Sigmoid colon (tissue), 7 donors: ENCODE measurements around the gene TSPAN5. TPM values are rescaled to one million over a fixed set of nuclear protein-coding genes. Genes with fewer than 3 reads are reported as not detected.
"Not testable (repeated sequence)": the region's sequence is repeated elsewhere in the genome, so short reads cannot be mapped to it uniquely, and the experiment has no call there.

ENCODE experiments used
- DNase-seq: peaks from one replicate; pipeline ENCODE4 v3.0.0-alpha.2; 2019
- H3K27ac ChIP-seq, 4 donors: fragments of 200-600 bp; sonication (generic); one replicate each; pipeline ENCODE4 v1.5.1; 2016 to 2019; ENCODE audit warnings: mild to moderate bottlenecking in 1 of 4
- H3K27me3 ChIP-seq, 3 donors: fragments of 200-600 bp; sonication (generic); one replicate each; pipeline ENCODE4 v1.5.1; 2019; ENCODE audit warnings: mild to moderate bottlenecking in 1 of 3
- H3K36me3 ChIP-seq, 4 donors: fragments of 200-600 bp; sonication (generic); one replicate each; pipeline ENCODE4 v1.5.1; 2016 to 2019
- H3K4me1 ChIP-seq, 4 donors: fragments of 200-600 bp; sonication (generic); one replicate each; pipeline ENCODE4 v1.5.1; 2017 to 2019
- H3K4me3 ChIP-seq, 4 donors: fragments of 200-600 bp; sonication (generic); one replicate each; pipeline ENCODE4 v1.5.1; 2017 to 2019; ENCODE audit warnings: mild to moderate bottlenecking in 2 of 4, moderate library complexity in 1 of 4
- H3K9me3 ChIP-seq, 4 donors: fragments of 200-600 bp in 3 of 4; sonication (generic) in 3 of 4; one replicate each; pipeline versions ENCODE4 v1.5.1 to v1.6.1; 2013 to 2019
- EP300 ChIP-seq, 4 donors: sonication (generic); formaldehyde crosslinking; IDR thresholded peaks; one replicate each; pipeline ENCODE4 v1.6.1; 2017; ENCODE audit warnings: antibody characterized with exemption in 4 of 4
- POLR2A ChIP-seq, 2 donors: fragments of 450-650 bp; IDR thresholded peaks; one replicate each; pipeline ENCODE4 v1.6.1; 2016; ENCODE audit warnings: antibody characterized with exemption in 2 of 2, mild to moderate bottlenecking in 2 of 2, moderate library complexity in 2 of 2
- POLR2AphosphoS5 ChIP-seq, 4 donors: sonication (generic); formaldehyde crosslinking; IDR thresholded peaks; one replicate each; pipeline ENCODE4 v1.6.1; 2017; ENCODE audit warnings: antibody characterized with exemption in 4 of 4
- WGBS, 2 donors: extraction: QIAGEN DNeasy Blood & Tissue Kit; methylation state at CpG; one replicate each; pipeline ENCODE4 v1.1.7; 2013; 5-methylcytosine and 5-hydroxymethylcytosine counted together
- intact Hi-C: fragments of 100-400 bp; cut with DNase I; formaldehyde crosslinking; loops from one replicate; pipeline ENCODE4 v1.15.1; 2023
- polyA plus RNA-seq, 3 donors: library from polyadenylated mRNA; stranded (reverse); fragments of 200-250 nt; gene quantifications; one replicate each; pipeline ENCODE4 v1.2.3, GENCODE V29; 2013
- total RNA-seq, 4 donors: library from RNA; depleted of rRNA; stranded (reverse); fragments of >200 nt; gene quantifications; one replicate each; pipeline ENCODE4 v1.1.0, GENCODE V29; 2016
- TF ChIP-seq, protein P1 (sequence below), 4 experiments: fragments of 450-650 bp in 3 of 4; fragments of 200-600 bp in 1 of 4; IDR thresholded peaks; one replicate each; pipeline ENCODE4 v1.5.1; 2016 to 2019; ENCODE audit warnings: antibody characterized with exemption in 4 of 4, mild to moderate bottlenecking in 3 of 4, moderate library complexity in 2 of 4
- donor health status: healthy with polysubstance abuse.
- donor health status: Bipolar disorder and iron deficiency.
- donor health status: healthy.

TSPAN5 gene
- 10 to 100 TPM; 11.2 to 18.6 (median 13.5) TPM for total RNA-seq
- polyA plus RNA-seq, result 1 to 10 TPM; 1.2 to 4.4 (median 1.8) TPM

- Histone ChIP-seq H3K36me3 (no peaks in the 10 kb centered on the region), H3K27ac (peak within 1 kb of the TSS; percentile 78 to 84 (median 80)), H3K27me3 (no peaks in the 10 kb centered on the region), H3K4me3 (peak within 1 kb of the TSS; percentile 59 to 83 (median 70)), H3K9me3 (no peaks in the 10 kb centered on the region), H3K4me1 (peaks cover 0 to 59% (median 34%) of the 10 kb centered on the region in 4 donors)
- peak; percentile 84 for DNase-seq
- 0 to 1% methylated on average over 113 of the region's 113 CpGs for WGBS, 2 donors
- intact Hi-C loops, result loop anchor here (2.0 to 10.0 kb wide), 7 partner anchors 91 to 904 kb away; partner anchors contain the start of genes EIF4E, METAP1 and TRMT10A
- TF ChIP-seq EP300 (IDR thresholded peaks at IDR 0.05) (no peak), POLR2AphosphoS5 (IDR thresholded peaks at IDR 0.05) (peak in 3 of 4 donors; percentile 2 to 54 (median 38)), POLR2A (IDR thresholded peaks at IDR 0.05) (peak in 1 of 2 donors; percentile 27)
Observed at GRCh38 chr4:98658287-98659105, at the start of gene TSPAN5. TSS of gene TSPAN5 (minus strand) at chr4:98658611.

- Histone ChIP-seq H3K4me1 (no peaks in the 10 kb centered on the region), H3K27ac (no peak overlapping the region), H3K27me3 (no peaks in the 10 kb centered on the region), H3K4me3 (no peak overlapping the region), H3K36me3 (no peaks in the 10 kb centered on the region), H3K9me3 (no peaks in the 10 kb centered on the region)
- TF ChIP-seq POLR2AphosphoS5 (IDR thresholded peaks at IDR 0.05), result no peak
- TF ChIP-seq, protein P1, sequence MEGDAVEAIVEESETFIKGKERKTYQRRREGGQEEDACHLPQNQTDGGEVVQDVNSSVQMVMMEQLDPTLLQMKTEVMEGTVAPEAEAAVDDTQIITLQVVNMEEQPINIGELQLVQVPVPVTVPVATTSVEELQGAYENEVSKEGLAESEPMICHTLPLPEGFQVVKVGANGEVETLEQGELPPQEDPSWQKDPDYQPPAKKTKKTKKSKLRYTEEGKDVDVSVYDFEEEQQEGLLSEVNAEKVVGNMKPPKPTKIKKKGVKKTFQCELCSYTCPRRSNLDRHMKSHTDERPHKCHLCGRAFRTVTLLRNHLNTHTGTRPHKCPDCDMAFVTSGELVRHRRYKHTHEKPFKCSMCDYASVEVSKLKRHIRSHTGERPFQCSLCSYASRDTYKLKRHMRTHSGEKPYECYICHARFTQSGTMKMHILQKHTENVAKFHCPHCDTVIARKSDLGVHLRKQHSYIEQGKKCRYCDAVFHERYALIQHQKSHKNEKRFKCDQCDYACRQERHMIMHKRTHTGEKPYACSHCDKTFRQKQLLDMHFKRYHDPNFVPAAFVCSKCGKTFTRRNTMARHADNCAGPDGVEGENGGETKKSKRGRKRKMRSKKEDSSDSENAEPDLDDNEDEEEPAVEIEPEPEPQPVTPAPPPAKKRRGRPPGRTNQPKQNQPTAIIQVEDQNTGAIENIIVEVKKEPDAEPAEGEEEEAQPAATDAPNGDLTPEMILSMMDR (IDR thresholded peaks at IDR 0.05), result no peak
- no peak for TF ChIP-seq EP300 (IDR thresholded peaks at IDR 0.05)
- no peak for TF ChIP-seq POLR2A (IDR thresholded peaks at IDR 0.05)
- intact Hi-C loops, result no loop called here
- DNase-seq, result no peak
- WGBS, 2 donors, result 87 to 93% methylated on average over 1 of the region's 1 CpG
Observed at GRCh38 chr4:98706935-98707334, 48.5 kb upstream of the TSPAN5 start.

DNA sequence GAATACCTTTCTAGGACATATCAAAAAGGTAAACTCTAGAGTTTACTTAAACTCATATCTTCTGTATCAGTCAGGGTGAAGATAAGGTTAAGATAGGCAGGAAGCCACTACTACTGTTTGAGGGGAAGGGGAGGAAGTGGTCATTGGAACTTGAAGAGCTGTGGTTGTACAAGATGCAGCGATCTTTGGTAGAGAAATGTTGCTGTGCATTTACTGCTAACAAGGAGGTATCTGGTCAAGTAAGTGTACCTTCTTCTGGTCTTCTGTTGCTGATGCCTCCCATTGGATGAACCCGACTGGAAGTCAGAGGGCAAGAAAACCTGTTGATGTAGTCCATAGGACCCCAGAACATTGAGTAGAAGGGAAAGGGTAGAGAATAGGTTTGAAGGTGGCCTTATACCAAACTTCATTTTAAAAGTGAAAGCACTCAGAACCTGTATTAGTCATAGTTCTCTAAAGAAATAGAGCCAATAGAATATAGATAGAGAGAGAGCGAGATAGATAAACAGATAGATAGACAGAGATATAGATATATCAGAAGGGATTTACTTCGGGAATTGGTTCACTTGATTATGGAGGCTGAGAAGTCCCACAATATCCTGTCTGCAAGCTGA lies 47.9 kb upstream of the TSPAN5 start:
- no peak overlapping the region for H3K27ac ChIP-seq
- DNase-seq, result no peak
- H3K36me3 ChIP-seq, result no peaks in the 10 kb centered on the region
- no peak for TF ChIP-seq POLR2AphosphoS5 (IDR thresholded peaks at IDR 0.05)
- no peak for TF ChIP-seq POLR2A (IDR thresholded peaks at IDR 0.05)
- TF ChIP-seq EP300 (IDR thresholded peaks at IDR 0.05), result no peak
- TF ChIP-seq, protein P1 (IDR thresholded peaks at IDR 0.05), result no peak
- intact Hi-C loops, result no loop called here
- WGBS, 2 donors, result 77 to 91% methylated on average over 4 of the region's 4 CpGs
- H3K4me1 ChIP-seq, result no peaks in the 10 kb centered on the region
- no peaks in the 10 kb centered on the region for H3K27me3 ChIP-seq
- no peak overlapping the region for H3K4me3 ChIP-seq
- H3K9me3 ChIP-seq, result no peaks in the 10 kb centered on the region

GRCh38 chr4:98705586-98705985 lies 47.2 kb upstream of the TSPAN5 start:
- H3K27ac ChIP-seq, H3K9me3 ChIP-seq, H3K27me3 ChIP-seq, H3K4me3 ChIP-seq, DNase-seq, H3K36me3 ChIP-seq, intact Hi-C loops, H3K4me1 ChIP-seq: not testable (repeated sequence)
- 93 to 94% methylated on average over 3 of the region's 3 CpGs for WGBS, 2 donors

- 89 to 91% methylated on average over 3 of the region's 3 CpGs for WGBS, 2 donors
- no peak overlapping the region for H3K27ac ChIP-seq
- H3K36me3 ChIP-seq, result no peaks in the 10 kb centered on the region
- TF ChIP-seq POLR2A (IDR thresholded peaks at IDR 0.05), result no peak
- TF ChIP-seq, protein P1 (IDR thresholded peaks at IDR 0.05), result no peak
- no peak for TF ChIP-seq EP300 (IDR thresholded peaks at IDR 0.05)
- no peak for TF ChIP-seq POLR2AphosphoS5 (IDR thresholded peaks at IDR 0.05)
- H3K27me3 ChIP-seq, result no peaks in the 10 kb centered on the region
- no peak overlapping the region for H3K4me3 ChIP-seq
- intact Hi-C loops, result no loop called here
- H3K4me1 ChIP-seq, result no peaks in the 10 kb centered on the region
- no peaks in the 10 kb centered on the region for H3K9me3 ChIP-seq
- no peak for DNase-seq
Observed at GRCh38 chr4:98700656-98701055, 42.2 kb upstream of the TSPAN5 start.
